Uterus (tissue), 4 donors: ENCODE results near the gene ARAF. TPM values are rescaled to one million over a fixed set of nuclear protein-coding genes. Genes with fewer than 3 reads are reported as not detected.

Experiments
- DNase-seq, 2 donors: peaks; one replicate each; pipeline ENCODE4 v3.0.0-alpha.2; 2019 to 2020
- H3K27ac ChIP-seq, 2 donors: fragments of 200-600 bp; sonication (generic); 1 replicate in 1 of 2; 2 replicates in 1 of 2; pipeline ENCODE4 v1.5.1; 2016 to 2018
- H3K27me3 ChIP-seq, 2 donors: fragments of 200-600 bp; sonication (generic); one replicate each; pipeline ENCODE4 v1.5.1; 2018 to 2019; ENCODE audit warnings: control low read depth in 1 of 2
- H3K36me3 ChIP-seq, 2 donors: fragments of 200-600 bp; sonication (generic); one replicate each; pipeline ENCODE4 v1.5.1; 2019; ENCODE audit warnings: control low read depth in 1 of 2
- H3K4me1 ChIP-seq, 2 donors: fragments of 200-600 bp; sonication (generic); one replicate each; pipeline ENCODE4 v1.5.1; 2018 to 2019; ENCODE audit warnings: control low read depth in 1 of 2
- H3K4me3 ChIP-seq, 2 donors: fragments of 200-600 bp; sonication (generic); 1 replicate in 1 of 2; 2 replicates in 1 of 2; pipeline ENCODE4 v1.5.1; 2018 to 2019; ENCODE audit warnings: mild to moderate bottlenecking in 1 of 2
- H3K9me3 ChIP-seq, 2 donors: fragments of 200-600 bp; sonication (generic); one replicate each; pipeline ENCODE4 v1.5.1; 2019; ENCODE audit warnings: control low read depth in 1 of 2
- POLR2A ChIP-seq, 2 donors: fragments of 450-650 bp; IDR thresholded peaks; one replicate each; pipeline ENCODE4 v1.6.1; 2016; ENCODE audit warnings: antibody characterized with exemption in 2 of 2, mild to moderate bottlenecking in 1 of 2, moderate library complexity in 1 of 2
- intact Hi-C: fragments of 100-400 bp; cut with DNase I; formaldehyde crosslinking; loops from one replicate; pipeline ENCODE4 v1.15.1; 2023; ENCODE audit warnings: low total_unique reads
- total RNA-seq, 4 donors: library from RNA; depleted of rRNA in 3 of 4; stranded (reverse); fragments of >200 nt in 3 of 4; gene quantifications; one replicate each; pipeline versions ENCODE4 v1.1.0 to v1.2.4, GENCODE V29; 2014 to 2023
- TF ChIP-seq, protein P1 (sequence below), 4 experiments: fragments of 200-600 bp in 2 of 4; fragments of 450-650 bp in 2 of 4; sonication (generic) in 2 of 4; IDR thresholded peaks; one replicate each; pipeline ENCODE4 v1.5.1; 2016 to 2019; ENCODE audit warnings: antibody characterized with exemption in 4 of 4, mild to moderate bottlenecking in 2 of 4, moderate library complexity in 1 of 4
- donor health status: DM: yes; HTN: yes; CAD: no.

Gene ARAF
- total RNA-seq, 4 donors from 2014 or later: 5.6 to 65.6 (median 17.6) TPM

DNA sequence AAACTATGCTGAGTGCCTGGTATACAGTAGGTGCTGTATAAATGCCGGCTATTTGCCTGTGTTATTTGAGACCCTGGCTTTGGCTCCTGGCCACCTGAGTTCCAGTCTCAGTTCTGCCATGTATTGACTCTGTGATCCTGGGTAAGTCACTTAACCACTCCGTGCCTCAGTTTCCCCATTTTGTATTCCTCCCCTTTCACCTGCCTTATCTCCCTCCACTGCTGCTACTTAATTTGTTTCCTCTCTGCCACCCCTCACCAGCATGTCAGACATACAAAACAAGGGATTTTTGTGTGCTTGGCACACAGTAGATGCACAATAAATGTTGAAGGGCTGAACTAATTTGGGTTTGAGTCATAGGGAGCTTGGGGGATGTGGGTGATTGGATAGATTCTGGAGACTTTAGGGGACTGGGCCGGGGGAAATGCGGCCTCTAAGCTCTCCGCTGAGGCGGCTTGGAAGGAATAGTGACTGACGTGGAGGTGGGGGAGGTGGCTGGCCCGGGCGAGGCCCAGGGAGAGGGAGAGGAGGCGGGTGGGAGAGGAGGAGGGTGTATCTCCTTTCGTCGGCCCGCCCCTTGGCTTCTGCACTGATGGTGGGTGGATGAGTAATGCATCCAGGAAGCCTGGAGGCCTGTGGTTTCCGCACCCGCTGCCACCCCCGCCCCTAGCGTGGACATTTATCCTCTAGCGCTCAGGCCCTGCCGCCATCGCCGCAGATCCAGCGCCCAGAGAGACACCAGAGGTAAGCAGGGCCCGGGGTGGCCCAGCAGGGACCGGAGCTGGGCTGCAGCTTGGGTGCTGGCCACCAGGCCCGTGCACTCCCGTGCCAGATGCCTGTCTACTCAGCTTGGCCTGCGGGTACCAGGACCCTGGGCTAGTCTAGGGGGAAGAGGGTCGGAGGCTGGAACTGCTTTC is 21.0 kb downstream of the ARAF start, which contains the start of gene TIMP1:
Gene TIMP1, plus strand, starts transcription at position 706 of the 917 bp plus-strand sequence. CDS start 980 bp downstream, outside the sequence.
- Histone ChIP-seq H3K27ac (peak within 1 kb of the TSS; percentile 88 to 91), H3K27me3 (no peaks in the 10 kb centered on the region), H3K9me3 (no peaks in the 10 kb centered on the region), H3K4me1 (no peaks in the 10 kb centered on the region), H3K4me3 (peak within 1 kb of the TSS; percentile 43 to 51), H3K36me3 (no peaks in the 10 kb centered on the region)
- peak; percentile 89 to 96 for DNase-seq
- intact Hi-C loops: no loop called here
- peak; percentile 18 to 58 for TF ChIP-seq POLR2A (IDR thresholded peaks at IDR 0.05)
- TF ChIP-seq, protein P1, sequence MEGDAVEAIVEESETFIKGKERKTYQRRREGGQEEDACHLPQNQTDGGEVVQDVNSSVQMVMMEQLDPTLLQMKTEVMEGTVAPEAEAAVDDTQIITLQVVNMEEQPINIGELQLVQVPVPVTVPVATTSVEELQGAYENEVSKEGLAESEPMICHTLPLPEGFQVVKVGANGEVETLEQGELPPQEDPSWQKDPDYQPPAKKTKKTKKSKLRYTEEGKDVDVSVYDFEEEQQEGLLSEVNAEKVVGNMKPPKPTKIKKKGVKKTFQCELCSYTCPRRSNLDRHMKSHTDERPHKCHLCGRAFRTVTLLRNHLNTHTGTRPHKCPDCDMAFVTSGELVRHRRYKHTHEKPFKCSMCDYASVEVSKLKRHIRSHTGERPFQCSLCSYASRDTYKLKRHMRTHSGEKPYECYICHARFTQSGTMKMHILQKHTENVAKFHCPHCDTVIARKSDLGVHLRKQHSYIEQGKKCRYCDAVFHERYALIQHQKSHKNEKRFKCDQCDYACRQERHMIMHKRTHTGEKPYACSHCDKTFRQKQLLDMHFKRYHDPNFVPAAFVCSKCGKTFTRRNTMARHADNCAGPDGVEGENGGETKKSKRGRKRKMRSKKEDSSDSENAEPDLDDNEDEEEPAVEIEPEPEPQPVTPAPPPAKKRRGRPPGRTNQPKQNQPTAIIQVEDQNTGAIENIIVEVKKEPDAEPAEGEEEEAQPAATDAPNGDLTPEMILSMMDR (IDR thresholded peaks at IDR 0.05): peak in 1 of 4 experiments; percentile 16

DNA sequence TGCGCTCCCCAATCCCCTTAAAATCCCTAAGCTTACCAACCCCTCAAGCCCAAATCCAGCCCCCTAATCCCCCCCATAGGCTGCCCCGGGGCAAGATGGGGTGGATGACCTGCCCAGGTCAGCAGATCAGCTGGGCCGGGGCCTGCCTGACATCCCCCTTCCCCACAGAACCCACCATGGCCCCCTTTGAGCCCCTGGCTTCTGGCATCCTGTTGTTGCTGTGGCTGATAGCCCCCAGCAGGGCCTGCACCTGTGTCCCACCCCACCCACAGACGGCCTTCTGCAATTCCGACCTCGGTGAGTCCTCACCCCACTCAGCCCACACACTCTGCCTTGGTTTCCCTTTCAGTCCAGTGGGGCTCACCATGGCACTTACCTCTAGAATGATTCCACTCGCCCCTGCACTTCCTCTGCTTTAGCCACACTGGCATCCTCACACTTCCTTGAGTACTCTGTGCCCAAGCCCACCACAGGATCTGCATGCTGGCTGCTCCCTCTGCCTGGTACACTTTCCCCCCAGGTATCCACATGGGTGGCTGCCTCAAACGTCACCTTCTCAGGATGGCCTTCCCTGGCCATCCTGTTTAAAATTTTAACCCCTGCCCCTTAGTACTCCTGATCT is 22.3 kb downstream of the ARAF start:
- Histone ChIP-seq H3K27me3 (no peaks in the 10 kb centered on the region), H3K9me3 (no peaks in the 10 kb centered on the region), H3K4me3 (peak overlapping the region in 1 of 2 donors; percentile 51), H3K27ac (peak overlapping the region; percentile 88 to 91), H3K4me1 (no peaks in the 10 kb centered on the region), H3K36me3 (no peaks in the 10 kb centered on the region)
- intact Hi-C loops: no loop called here
- TF ChIP-seq, protein P1 (IDR thresholded peaks at IDR 0.05): no peak
- no peak for TF ChIP-seq POLR2A (IDR thresholded peaks at IDR 0.05)
- no peak for DNase-seq

DNA sequence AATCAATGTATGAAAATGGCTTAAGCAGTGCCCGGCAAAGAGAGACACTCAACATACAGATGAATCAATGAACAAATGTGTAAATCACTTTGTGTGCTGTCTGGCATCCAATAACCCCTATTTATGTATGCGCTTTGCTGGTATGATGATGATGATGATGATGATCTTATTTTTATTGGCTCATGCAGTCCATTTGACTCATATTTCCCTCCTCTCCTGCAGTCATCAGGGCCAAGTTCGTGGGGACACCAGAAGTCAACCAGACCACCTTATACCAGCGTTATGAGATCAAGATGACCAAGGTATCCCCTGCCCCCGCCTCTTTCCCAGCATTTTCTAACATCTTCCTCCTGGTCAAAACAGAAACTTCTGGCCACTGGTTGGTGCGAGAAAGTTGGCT is 23.7 kb downstream of the ARAF start:
- no peaks in the 10 kb centered on the region for H3K4me1 ChIP-seq
- H3K9me3 ChIP-seq: no peaks in the 10 kb centered on the region
- H3K4me3 ChIP-seq: no peak overlapping the region
- H3K27ac ChIP-seq: no peak overlapping the region
- DNase-seq: no peak
- H3K36me3 ChIP-seq: no peaks in the 10 kb centered on the region
- intact Hi-C loops: no loop called here
- no peaks in the 10 kb centered on the region for H3K27me3 ChIP-seq
- TF ChIP-seq, protein P1 (IDR thresholded peaks at IDR 0.05): no peak
- no peak for TF ChIP-seq POLR2A (IDR thresholded peaks at IDR 0.05)

DNA sequence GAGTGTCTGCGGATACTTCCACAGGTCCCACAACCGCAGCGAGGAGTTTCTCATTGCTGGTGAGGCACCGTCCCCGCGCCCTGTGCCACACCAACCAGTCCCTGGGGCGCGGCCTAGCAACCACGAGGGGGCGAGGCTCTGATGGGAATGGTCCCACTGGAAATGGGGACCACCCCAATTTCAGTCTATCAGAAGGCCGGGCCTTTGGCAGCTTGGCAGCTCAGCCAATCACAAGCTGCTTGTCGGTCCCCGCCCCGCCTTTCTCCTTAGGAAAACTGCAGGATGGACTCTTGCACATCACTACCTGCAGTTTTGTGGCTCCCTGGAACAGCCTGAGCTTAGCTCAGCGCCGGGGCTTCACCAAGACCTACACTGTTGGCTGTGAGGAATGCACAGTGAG is 24.3 kb downstream of the ARAF start:
- no peak for DNase-seq
- H3K27ac ChIP-seq: no peak overlapping the region
- intact Hi-C loops: no loop called here

More for the DNA sequence above, 24.3 kb downstream of the ARAF start:
- no peak overlapping the region for H3K4me3 ChIP-seq
- no peaks in the 10 kb centered on the region for H3K4me1 ChIP-seq
- H3K27me3 ChIP-seq: no peaks in the 10 kb centered on the region
- TF ChIP-seq, protein P1 (IDR thresholded peaks at IDR 0.05): no peak
- TF ChIP-seq POLR2A (IDR thresholded peaks at IDR 0.05): no peak
- H3K9me3 ChIP-seq: no peaks in the 10 kb centered on the region
- no peaks in the 10 kb centered on the region for H3K36me3 ChIP-seq
